Loucy (cell line): ENCODE measurements around the gene TSSK6.

Experiments
- CTCF ChIP-seq: fragments of 200-600 bp; sonication (generic); conservative IDR thresholded peaks from 2 replicates; pipeline ENCODE4 v1.5.1; 2014; ENCODE audit warnings: mild to moderate bottlenecking, antibody characterized with exemption, low read length
- EZH2phosphoT487 ChIP-seq: fragments of 200-600 bp; IDR thresholded peaks from 2 replicates; pipeline ENCODE4 v1.6.1; 2018; ENCODE audit warnings: antibody characterized with exemption, mild to moderate bottlenecking, moderate library complexity, borderline replicate concordance

- TF ChIP-seq CTCF, result no peak
- no peak for TF ChIP-seq EZH2phosphoT487
These were observed 37.5 kb downstream of the TSSK6 start for GRCh38 chr19:19477705-19478383.
